HepG2 (cell line): ENCODE results near the gene AKAP6. TPM values are rescaled to one million over a fixed set of nuclear protein-coding genes. Genes with fewer than 3 reads are reported as not detected.

Source experiments
- ATAC-seq: fragments of 200-7000 bp; cut with Tn5 transposase; 3 replicates; pipeline ENCODE4 v1.9.1; 2020; ENCODE audit warnings: mild to moderate bottlenecking, moderate library complexity
- BruUV-seq: library from RNA; stranded (reverse); fragments of 400-500 nt; replicated peaks from 2 replicates; lab custom pipeline; 2021; lab: Mats Ljungman, UMichigan
- CTCF ChIA-PET: fragments of 300-600 bp; formaldehyde crosslinking; extraction: SDS; loops from one replicate; lab custom pipeline; 2021; ENCODE audit warnings: low total read pairs, inconsistent platforms, low intra/inter-chr PET ratio; lab: Yijun Ruan, JAX
- POLR2A ChIA-PET: fragments of 350-600 bp; sonication (Branson Sonifier 250); formaldehyde crosslinking; loops from one replicate; lab custom pipeline; 2020; ENCODE audit warnings: antibody characterized with exemption, inconsistent platforms; lab: Yijun Ruan, JAX
- DNase-seq: peaks from one replicate; pipeline ENCODE4 v3.0.0-alpha.2; 2015; ENCODE audit warnings: low spot score
- FAIRE-seq: peaks from 3 replicates; lab custom pipeline; 2011; peaks lifted over from hg19 to GRCh38; lab: Jason Lieb, UNC
- H2AFZ ChIP-seq: one replicate; pipeline ENCODE4 v1.6.1; 2011; ENCODE audit warnings: low read length, inconsistent platforms
- H3K27ac ChIP-seq: fragments of 300-600 bp; 3 replicates; pipeline ENCODE4 v1.8.0; 2011; ENCODE audit warnings: mixed run types, mild to moderate bottlenecking, mixed read lengths, low read length, inconsistent platforms; ENCODE audit not compliant: insufficient read depth; ENCODE audit errors: extremely low read length
- H3K27me3 ChIP-seq, 2 experiments: fragments of 200-600 bp in 1 of 2; 2 replicates in 1 of 2; 3 replicates in 1 of 2; pipeline versions ENCODE4 v1.6.0 to v1.8.0; 2011; ENCODE audit warnings: low read length in 2 of 2, mild to moderate bottlenecking in 2 of 2, moderate library complexity in 2 of 2, inconsistent platforms in 1 of 2; ENCODE audit not compliant: insufficient read depth in 2 of 2, control insufficient read depth in 1 of 2
- H3K36me3 ChIP-seq, 2 experiments: fragments of 200-600 bp in 1 of 2; replicated peaks in 1 of 2; 2 replicates in 1 of 2; 3 replicates in 1 of 2; pipeline versions ENCODE4 v1.5.1 to v1.8.0; 2011; ENCODE audit warnings: low read length in 2 of 2, inconsistent platforms in 1 of 2; ENCODE audit not compliant: insufficient read depth in 2 of 2, control insufficient read depth in 1 of 2
- H3K4me1 ChIP-seq: 2 replicates; pipeline ENCODE4 v1.5.1; 2012; ENCODE audit warnings: low read length, inconsistent platforms; ENCODE audit not compliant: insufficient read depth
- H3K4me2 ChIP-seq: 2 replicates; pipeline ENCODE4 v1.6.0; 2011; ENCODE audit warnings: low read depth, low read length, inconsistent platforms
- H3K4me3 ChIP-seq, 3 experiments: fragments of 200-600 bp in 1 of 3; sonication (generic), shearing (Covaris generic) in 1 of 3; replicated peaks in 1 of 3; 2 replicates each; pipeline ENCODE4 v1.5.1; 2011 to 2016; ENCODE audit warnings: low read length in 3 of 3, inconsistent platforms in 2 of 3, low read depth in 2 of 3, mild to moderate bottlenecking in 2 of 3, control low read depth in 1 of 3, mixed read lengths in 1 of 3; ENCODE audit not compliant: insufficient read depth in 1 of 3
- H3K79me2 ChIP-seq: one replicate; pipeline ENCODE4 v1.6.1; 2011; ENCODE audit warnings: low read length, inconsistent platforms; ENCODE audit not compliant: insufficient read depth
- H3K9ac ChIP-seq: 2 replicates; pipeline ENCODE4 v1.6.0; 2011; ENCODE audit warnings: mild to moderate bottlenecking, low read depth, low read length, inconsistent platforms; ENCODE audit not compliant: insufficient read depth
- H3K9me3 ChIP-seq: 2 replicates; pipeline ENCODE4 v1.5.1; 2012; ENCODE audit warnings: mild to moderate bottlenecking, low read length
- H4K20me1 ChIP-seq: 2 replicates; pipeline ENCODE4 v1.6.0; 2011; ENCODE audit warnings: inconsistent platforms, mild to moderate bottlenecking, low read length, moderate library complexity; ENCODE audit not compliant: insufficient read depth
- CENPBD1 ChIP-seq: sonication (generic); formaldehyde crosslinking; IDR thresholded peaks from 2 replicates; pipeline ENCODE4 v1.8.0; 2022; ENCODE audit warnings: missing genetic modification reagents, low read depth, mild to moderate bottlenecking, borderline replicate concordance
- GABPA ChIP-seq, 2 experiments: IDR thresholded peaks; 2 replicates each; pipeline ENCODE4 v1.6.1; 2011 to 2016; ENCODE audit warnings: low read depth in 2 of 2, low read length in 1 of 2, missing biosample characterization in 1 of 2, missing genetic modification characterization in 1 of 2
- GABPB1 ChIP-seq: IDR thresholded peaks from 2 replicates; pipeline ENCODE4 v1.6.1; 2016; ENCODE audit warnings: mild to moderate bottlenecking, missing genetic modification reagents, moderate library complexity, missing compliant biosample characterization
- HNRNPUL1 ChIP-seq: fragments of 200-400 bp; formaldehyde crosslinking; IDR thresholded peaks from 2 replicates; pipeline ENCODE4 v1.6.1; 2017; ENCODE audit warnings: low read depth, mild to moderate bottlenecking, low read length, moderate library complexity
- IKZF1 ChIP-seq: fragments of 450-650 bp; IDR thresholded peaks from 2 replicates; pipeline ENCODE4 v1.7.1; 2016
- KAT7 ChIP-seq: IDR thresholded peaks from 2 replicates; pipeline ENCODE4 v1.6.1; 2018; ENCODE audit warnings: borderline replicate concordance, missing compliant biosample characterization
- MATR3 ChIP-seq: sonication (generic); formaldehyde crosslinking; IDR thresholded peaks from 2 replicates; pipeline ENCODE4 v1.4.0; 2020; ENCODE audit warnings: missing genetic modification reagents
- MED13 ChIP-seq: sonication (generic); formaldehyde crosslinking; IDR thresholded peaks from 2 replicates; pipeline ENCODE4 v1.5.0; 2020; ENCODE audit warnings: missing genetic modification reagents
- MTF1 ChIP-seq: sonication (generic); formaldehyde crosslinking; IDR thresholded peaks from 2 replicates; pipeline ENCODE4 v1.5.0; 2020; ENCODE audit warnings: missing genetic modification reagents
- NFRKB ChIP-seq: fragments of 450-650 bp; IDR thresholded peaks from 2 replicates; pipeline ENCODE4 v1.6.1; 2017
- NR2C2 ChIP-seq: sonication (generic); formaldehyde crosslinking; IDR thresholded peaks from 2 replicates; pipeline ENCODE4 v1.4.0; 2020; ENCODE audit warnings: missing genetic modification reagents, mild to moderate bottlenecking, moderate library complexity, borderline replicate concordance
- PITX1 ChIP-seq: sonication (generic); formaldehyde crosslinking; IDR thresholded peaks from 2 replicates; pipeline ENCODE4 v1.5.1; 2020; ENCODE audit warnings: mild to moderate bottlenecking, missing genetic modification reagents
- RNF2 ChIP-seq: fragments of 450-650 bp; conservative IDR thresholded peaks from 2 replicates; pipeline ENCODE4 v1.6.1; 2016; ENCODE audit warnings: low read depth
- SMAD1 ChIP-seq: sonication (generic); formaldehyde crosslinking; IDR thresholded peaks from 2 replicates; pipeline ENCODE4 v1.4.0; 2020; ENCODE audit warnings: missing genetic modification reagents, low read depth, mild to moderate bottlenecking, borderline replicate concordance
- SP5 ChIP-seq: IDR thresholded peaks from 2 replicates; pipeline ENCODE4 v1.6.1; 2016; ENCODE audit warnings: low read depth, borderline replicate concordance
- THAP9 ChIP-seq: sonication (generic); formaldehyde crosslinking; IDR thresholded peaks from 2 replicates; pipeline ENCODE4; 2020; ENCODE audit warnings: missing genetic modification reagents, mild to moderate bottlenecking, borderline replicate concordance
- TMF1 ChIP-seq: sonication (generic); formaldehyde crosslinking; IDR thresholded peaks from 2 replicates; pipeline ENCODE4 v1.8.1; 2022; ENCODE audit warnings: low read depth, missing genetic modification reagents
- ZNF138 ChIP-seq: sonication (generic); formaldehyde crosslinking; IDR thresholded peaks from 2 replicates; pipeline ENCODE4 v1.5.0; 2020; ENCODE audit warnings: mild to moderate bottlenecking, low read depth, missing genetic modification reagents
- ZNF292 ChIP-seq: sonication (generic); formaldehyde crosslinking; IDR thresholded peaks from 2 replicates; pipeline ENCODE4 v1.8.1; 2022; ENCODE audit warnings: mild to moderate bottlenecking, low read depth, missing genetic modification reagents, borderline replicate concordance
- ZNF510 ChIP-seq: sonication (generic); formaldehyde crosslinking; IDR thresholded peaks from 2 replicates; pipeline ENCODE4 v1.4.0; 2020; ENCODE audit warnings: low read depth, mild to moderate bottlenecking, missing genetic modification reagents
- WGBS: methylation state at CpG from one replicate; pipeline ENCODE4 v1.1.6; 2017; ENCODE audit warnings: low lambda C conversion rate; 5-methylcytosine and 5-hydroxymethylcytosine counted together
- in situ Hi-C: cut with HindIII; loops from 2 replicates; pipeline ENCODE4 v1.10.0; 2017; ENCODE audit warnings: low pct_unique_long_range_greater_than_20kb; ENCODE audit not compliant: extremely low pct_ligation_motif_present
- intact Hi-C: fragments of 100-400 bp; cut with micrococcal nuclease; formaldehyde crosslinking; loops from one replicate; pipeline ENCODE4 v1.10.0; 2022; ENCODE audit not compliant: unreplicated experiment
- polyA plus RNA-seq, 8 experiments: library from polyadenylated mRNA; depleted of rRNA in 3 of 8; stranded (reverse) in 7 of 8; unstranded in 1 of 8; fragments of >200 nt; fragmentation: Illumina TruSeq in 4 of 8; extraction: Trizol in 4 of 8; gene quantifications; 2 replicates each; pipeline versions ENCODE4 v1.2.1 to v1.2.3, GENCODE V29; 2011 to 2016; ENCODE audit warnings: low read depth in 4 of 8, missing spikeins in 1 of 8, mixed read lengths in 1 of 8; ENCODE audit not compliant: insufficient read depth in 1 of 8
- total RNA-seq, 5 experiments: library from RNA; depleted of rRNA; stranded (reverse); fragments of >200 nt; fragmentation: Illumina TruSeq; extraction: Trizol; gene quantifications; 2 replicates each; pipeline ENCODE4 v1.2.3, GENCODE V29; 2016; ENCODE audit warnings: low read depth in 1 of 5

AKAP6 gene
- total and polyA plus RNA-seq, 2 of the 13 experiments (the other 11 are each of a cell fraction or from before 2014, with no cell fraction given) = 1.4 TPM

- H3K4me1 ChIP-seq = no peaks in the 10 kb centered on the region
- in situ Hi-C loops (no loop called here), intact Hi-C loops (no loop called here)
- H3K4me3 ChIP-seq = no peak overlapping the region
- H3K27ac ChIP-seq = no peak overlapping the region
- ATAC-seq = no peak
- no peaks in the 10 kb centered on the region for H3K27me3 ChIP-seq
- CTCF ChIA-PET = no interaction called here
- H4K20me1 ChIP-seq = no peaks in the 10 kb centered on the region
- H3K4me2 ChIP-seq = no peak overlapping the region
- H3K9ac ChIP-seq = no peak overlapping the region
- 4% methylated on average over 1 of the region's 1 CpG for WGBS
- no peak for DNase-seq
- FAIRE-seq = no peak
- no peaks in the 10 kb centered on the region for H3K36me3 ChIP-seq
- TF ChIP-seq NFRKB (no peak), SMAD1 (CRISPR knock-in tag) (no peak), PITX1 (CRISPR knock-in tag) (no peak), MED13 (CRISPR knock-in tag) (no peak), THAP9 (no peak), KAT7 (no peak), GABPA (IDR thresholded peaks at IDR 0.05; ENCODE audit: low read depth, low read length) (no peak), GABPA (CRISPR knock-in tag; IDR thresholded peaks at IDR 0.05; ENCODE audit: low read depth) (no peak), MATR3 (no peak), ZNF138 (CRISPR knock-in tag) (no peak), SP5 (CRISPR knock-in tag) (no peak), ZNF510 (CRISPR knock-in tag) (no peak), HNRNPUL1 (no peak), TMF1 (CRISPR knock-in tag) (no peak), ZNF292 (CRISPR knock-in tag) (no peak), GABPB1 (CRISPR knock-in tag) (no peak), IKZF1 (no peak), MTF1 (CRISPR knock-in tag) (no peak), CENPBD1 (CRISPR knock-in tag) (no peak), RNF2 (no peak), NR2C2 (CRISPR knock-in tag) (no peak)
- no peaks in the 10 kb centered on the region for H3K9me3 ChIP-seq
- no peaks in the 10 kb centered on the region for H3K79me2 ChIP-seq
- BruUV-seq = no TSS peak
- H2AFZ ChIP-seq = no peak overlapping the region
- POLR2A ChIA-PET = no interaction called here
Measured at GRCh38 chr14:32449648-32450047, 120.5 kb downstream of the AKAP6 start.
